Muscle of leg (tissue), 11 donors: ENCODE results near the gene MORN4. TPM values are rescaled to one million over a fixed set of nuclear protein-coding genes. Genes with fewer than 3 reads are reported as not detected.

Source experiments
- DNase-seq: peaks from one replicate; pipeline ENCODE4 v3.0.0; 2013
- H3K27ac ChIP-seq: one replicate; pipeline ENCODE4 v1.5.1; 2013; ENCODE audit warnings: mild to moderate bottlenecking, low read length, control low read depth
- H3K27me3 ChIP-seq: one replicate; pipeline ENCODE4 v1.6.1; 2013; ENCODE audit warnings: low read length; ENCODE audit not compliant: control insufficient read depth, insufficient read depth
- H3K36me3 ChIP-seq: one replicate; pipeline ENCODE4 v1.6.1; 2013; ENCODE audit warnings: low read length; ENCODE audit not compliant: control insufficient read depth, insufficient read depth
- H3K4me1 ChIP-seq: one replicate; pipeline ENCODE4 v1.6.1; 2013; ENCODE audit warnings: low read length; ENCODE audit not compliant: control insufficient read depth, insufficient read depth
- H3K4me3 ChIP-seq: one replicate; pipeline ENCODE4 v1.5.1; 2013; ENCODE audit warnings: low read length, control low read depth
- H3K9me3 ChIP-seq: replicated peaks from 2 replicates; pipeline ENCODE4 v1.6.1; 2013; ENCODE audit warnings: low read depth, low read length; ENCODE audit not compliant: control insufficient read depth
- WGBS: methylation state at CpG from one replicate; pipeline ENCODE4 v1.1.5; 2013; ENCODE audit warnings: missing lambda C conversion rate; ENCODE audit not compliant: insufficient coverage; 5-methylcytosine and 5-hydroxymethylcytosine counted together
- polyA plus RNA-seq, 8 donors: library from polyadenylated mRNA; unstranded; fragments of 120-200 nt; gene quantifications; one replicate each; pipeline versions ENCODE4 v1.2.1 to v1.2.3, GENCODE V29; 2013; ENCODE audit warnings: inconsistent platforms in 1 of 8, low replicate concordance in 1 of 8; ENCODE audit not compliant: insufficient read length in 8 of 8, insufficient read depth in 1 of 8
- total RNA-seq: library from RNA; stranded (reverse); fragments of 120-200 nt; gene quantifications from one replicate; pipeline ENCODE4 v1.2.4, GENCODE V29; 2013

Gene MORN4
- total and polyA plus RNA-seq, 9 donors: 3.8 to 7.6 (median 4.9) TPM

DNA sequence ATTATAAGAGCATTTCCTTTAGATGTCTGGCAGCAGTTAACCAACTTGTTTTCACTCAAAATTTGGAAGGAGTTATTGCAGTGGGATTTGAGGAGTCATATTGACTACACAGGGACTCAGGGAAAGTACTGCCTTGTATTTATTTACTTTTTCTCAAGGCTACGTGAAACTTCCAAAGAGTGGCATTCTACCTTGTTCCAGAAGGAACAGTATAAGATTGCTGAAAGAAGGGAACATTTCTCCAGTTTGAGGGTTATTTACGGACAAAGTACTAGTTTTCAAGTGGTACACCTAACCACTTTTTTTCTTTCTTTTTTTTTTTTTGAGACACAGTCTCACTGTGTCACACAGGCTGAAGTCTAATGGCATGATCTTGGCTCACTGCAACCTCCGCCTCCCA, 5.1 kb downstream of the MORN4 start:
- no peak overlapping the region for H3K4me3 ChIP-seq
- DNase-seq: no peak
- H3K27me3 ChIP-seq: no peaks in the 10 kb centered on the region
- no peak overlapping the region for H3K27ac ChIP-seq
- no peaks in the 10 kb centered on the region for H3K9me3 ChIP-seq
- peaks cover 7% of the 10 kb centered on the region for H3K4me1 ChIP-seq
- 83% methylated on average over 1 of the region's 3 CpGs for WGBS
- H3K36me3 ChIP-seq: no peaks in the 10 kb centered on the region

GRCh38 chr10:97627731-97628130, 5.6 kb downstream of the MORN4 start:
- no peak for DNase-seq
- WGBS: 100% methylated on average over 1 of the region's 4 CpGs
- no peaks in the 10 kb centered on the region for H3K9me3 ChIP-seq
- no peak overlapping the region for H3K27ac ChIP-seq
- no peaks in the 10 kb centered on the region for H3K27me3 ChIP-seq
- H3K4me1 ChIP-seq: peaks cover 4% of the 10 kb centered on the region
- H3K4me3 ChIP-seq: no peak overlapping the region
- H3K36me3 ChIP-seq: no peaks in the 10 kb centered on the region

- Histone ChIP-seq H3K27ac (no peak overlapping the region), H3K4me1 (no peaks in the 10 kb centered on the region), H3K36me3 (no peaks in the 10 kb centered on the region), H3K4me3 (no peak overlapping the region), H3K9me3 (no peaks in the 10 kb centered on the region), H3K27me3 (no peaks in the 10 kb centered on the region)
- no CpG with 5 or more reads among the region's 1 CpG for WGBS
- DNase-seq: no peak
Measured at GRCh38 chr10:97623277-97623676, 10.0 kb downstream of the MORN4 start.

DNA sequence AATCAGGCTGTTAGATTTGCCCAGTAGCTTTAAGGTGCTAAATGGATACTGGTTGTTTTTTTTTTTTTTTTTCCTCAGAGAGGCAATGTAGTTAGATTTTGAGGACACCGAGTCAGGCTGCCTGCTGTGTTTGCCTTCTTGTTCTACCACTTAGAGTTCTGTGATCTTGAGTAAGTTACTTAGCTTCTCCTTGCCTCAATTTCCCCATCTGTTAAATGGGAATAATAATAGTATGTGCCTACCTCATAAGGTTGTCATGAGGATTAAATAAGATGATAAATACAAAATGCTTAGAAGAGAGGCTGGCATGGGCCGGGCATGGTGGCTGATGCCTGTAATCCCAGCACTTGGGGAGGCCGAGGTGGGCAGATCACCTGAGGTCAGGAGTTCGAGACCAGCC, 14.6 kb downstream of the MORN4 start:
- Histone ChIP-seq H3K4me1 (no peaks in the 10 kb centered on the region), H3K27me3 (no peaks in the 10 kb centered on the region), H3K9me3 (no peaks in the 10 kb centered on the region), H3K4me3 (no peak overlapping the region), H3K36me3 (no peaks in the 10 kb centered on the region), H3K27ac (no peak overlapping the region)
- DNase-seq: no peak
- WGBS: no CpG with 5 or more reads among the region's 4 CpGs

DNA sequence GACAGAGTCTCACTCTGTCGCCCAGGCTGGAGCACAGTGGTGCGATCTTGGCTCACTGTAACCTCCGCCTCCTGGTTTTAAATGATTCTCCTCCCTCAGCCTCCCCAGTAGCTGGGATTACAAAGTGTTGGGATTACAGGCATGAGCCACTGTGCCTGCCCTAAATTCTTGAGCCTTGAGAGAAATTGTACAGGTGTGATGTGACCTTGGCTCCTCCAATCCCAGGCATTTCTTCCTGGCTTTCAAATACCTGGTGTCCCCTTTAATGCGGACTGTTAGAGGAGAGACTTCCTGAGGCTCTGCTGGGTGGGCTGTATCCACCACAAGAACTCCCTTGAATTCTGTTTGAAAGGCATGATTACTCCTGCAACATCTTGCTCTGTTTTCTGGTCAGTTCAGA, 15.0 kb downstream of the MORN4 start:
- no peaks in the 10 kb centered on the region for H3K36me3 ChIP-seq

GRCh38 chr10:97612386-97612785, 20.9 kb downstream of the MORN4 start:
- Histone ChIP-seq H3K4me3 (no peak overlapping the region), H3K4me1 (peaks cover 12% of the 10 kb centered on the region), H3K27me3 (no peaks in the 10 kb centered on the region), H3K27ac (no peak overlapping the region), H3K36me3 (no peaks in the 10 kb centered on the region), H3K9me3 (no peaks in the 10 kb centered on the region)
- no CpG with 5 or more reads among the region's 2 CpGs for WGBS
- DNase-seq: peak; percentile 81

More for the DNA sequence above, 15.0 kb downstream of the MORN4 start:
- no peak overlapping the region for H3K27ac ChIP-seq
- no CpG with 5 or more reads among the region's 4 CpGs for WGBS
- no peaks in the 10 kb centered on the region for H3K4me1 ChIP-seq
- no peaks in the 10 kb centered on the region for H3K9me3 ChIP-seq
- DNase-seq: no peak
- H3K27me3 ChIP-seq: no peaks in the 10 kb centered on the region
- H3K4me3 ChIP-seq: no peak overlapping the region

- DNase-seq: no peak
- Histone ChIP-seq H3K36me3 (no peaks in the 10 kb centered on the region), H3K4me1 (peaks cover 12% of the 10 kb centered on the region), H3K9me3 (no peaks in the 10 kb centered on the region), H3K27ac (no peak overlapping the region), H3K27me3 (no peaks in the 10 kb centered on the region), H3K4me3 (no peak overlapping the region)
- 85% methylated on average over 7 of the region's 12 CpGs for WGBS
Measured at GRCh38 chr10:97611473-97611872, 21.8 kb downstream of the MORN4 start.

- Histone ChIP-seq H3K27ac (no peak overlapping the region), H3K36me3 (no peaks in the 10 kb centered on the region), H3K27me3 (no peaks in the 10 kb centered on the region), H3K9me3 (no peaks in the 10 kb centered on the region), H3K4me3 (no peak overlapping the region), H3K4me1 (peaks cover 12% of the 10 kb centered on the region)
- 81% methylated on average over 3 of the region's 13 CpGs for WGBS
- DNase-seq: peak; percentile 46
Measured at GRCh38 chr10:97608991-97609561, 24.2 kb downstream of the MORN4 start.

- 90% methylated on average over 4 of the region's 5 CpGs for WGBS
- Histone ChIP-seq H3K36me3 (no peaks in the 10 kb centered on the region), H3K27ac (no peak overlapping the region), H3K27me3 (no peaks in the 10 kb centered on the region), H3K9me3 (no peaks in the 10 kb centered on the region), H3K4me1 (peaks cover 10% of the 10 kb centered on the region), H3K4me3 (no peak overlapping the region)
- no peak for DNase-seq
Measured at GRCh38 chr10:97607095-97607636, 26.1 kb downstream of the MORN4 start.

DNA sequence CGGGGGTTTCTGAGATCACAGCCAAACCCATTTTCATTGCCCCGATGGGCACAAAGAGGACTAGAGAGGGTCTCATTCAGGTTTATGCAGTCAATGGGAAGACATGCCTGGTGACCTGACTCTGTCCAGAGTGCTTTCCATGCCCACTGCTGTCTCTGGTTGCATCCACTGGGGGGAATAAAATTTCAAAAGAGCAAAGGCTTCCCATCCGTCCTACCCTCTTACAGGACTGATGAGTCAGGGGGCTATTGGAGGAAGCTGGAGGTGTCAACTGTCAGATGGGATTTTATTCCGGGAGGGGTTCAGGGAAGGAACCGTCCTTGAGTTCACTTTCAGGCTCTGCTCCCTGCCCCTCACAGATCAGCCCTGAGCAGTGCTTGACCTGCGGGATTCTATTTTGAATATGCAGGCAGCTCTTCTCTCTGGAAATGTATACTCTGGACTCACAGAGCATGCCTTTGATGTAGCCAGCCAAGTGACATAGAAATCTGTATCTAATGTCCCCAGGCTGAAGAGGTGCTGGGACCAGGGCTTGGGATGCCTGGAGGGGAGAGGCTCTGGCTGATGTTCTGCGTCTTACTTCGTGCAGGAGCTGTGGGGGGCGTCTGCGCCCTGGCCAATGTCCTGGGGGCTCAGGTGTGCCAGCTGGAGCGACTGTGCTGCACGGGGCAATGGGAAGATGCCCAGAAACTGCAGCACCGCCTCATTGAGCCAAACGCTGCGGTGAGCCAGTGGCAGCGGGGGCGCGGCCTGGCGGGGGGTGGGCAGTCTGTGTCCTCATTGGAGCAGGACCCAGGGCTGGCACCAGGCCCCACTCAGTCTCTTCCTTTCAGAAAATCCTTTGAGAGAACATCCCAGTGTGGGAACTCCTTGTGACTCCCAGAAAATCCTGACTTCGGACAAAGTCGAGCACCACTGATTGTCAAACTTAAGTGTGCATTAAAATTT, 31.8 kb downstream of the MORN4 start:
- Histone ChIP-seq H3K27ac (peak overlapping the region; percentile 29), H3K36me3 (no peaks in the 10 kb centered on the region), H3K4me3 (no peak overlapping the region), H3K9me3 (no peaks in the 10 kb centered on the region), H3K4me1 (peaks cover 14% of the 10 kb centered on the region), H3K27me3 (no peaks in the 10 kb centered on the region)
- 59% methylated on average over 19 of the region's 21 CpGs for WGBS
- peak; percentile 42 for DNase-seq
